BLaER1 treated with 17β-estradiol and CSF1 and Interleukin-3, amounts not matched to agents 10 nM and 100 nM (cell line): Measurements from ENCODE around the gene FBXO41.

Experiments
- H3K27ac ChIP-seq, 11 experiments: shearing (Covaris generic); formaldehyde crosslinking; 2 replicates each; pipeline ENCODE4 v1.8.1; 2022
- H3K27me3 ChIP-seq, 11 experiments: shearing (Covaris generic); formaldehyde crosslinking; 2 replicates each; pipeline ENCODE4 v1.8.1; 2022
- H3K36me3 ChIP-seq, 11 experiments: shearing (Covaris generic); formaldehyde crosslinking; 2 replicates each; pipeline ENCODE4 v1.8.1; 2022
- H3K4me1 ChIP-seq, 10 experiments: shearing (Covaris generic); formaldehyde crosslinking; 2 replicates each; pipeline ENCODE4 v1.8.1; 2022
- H3K4me2 ChIP-seq, 11 experiments: shearing (Covaris generic); formaldehyde crosslinking; 2 replicates each; pipeline ENCODE4 v1.8.1; 2022
- H3K4me3 ChIP-seq, 10 experiments: shearing (Covaris generic); formaldehyde crosslinking; 2 replicates each; pipeline ENCODE4 v1.8.1; 2022
- H3K9ac ChIP-seq, 11 experiments: shearing (Covaris generic); formaldehyde crosslinking; 2 replicates each; pipeline ENCODE4 v1.8.1; 2022
- H3K9me3 ChIP-seq, 11 experiments: shearing (Covaris generic); formaldehyde crosslinking; replicated peaks in 1 of 11; 2 replicates each; pipeline ENCODE4 v1.8.1; 2022
- H4K20me1 ChIP-seq, 11 experiments: shearing (Covaris generic); formaldehyde crosslinking; 2 replicates each; pipeline ENCODE4 v1.8.1; 2022
- Cebpa-rat ChIP-seq, 11 experiments: shearing (Covaris generic); IDR thresholded peaks; 2 replicates each; pipeline ENCODE4 v1.8.1; 2022

Gene FBXO41

GRCh38 chr2:73246850-73247249, 37.4 kb downstream of the FBXO41 start:
- TF ChIP-seq Cebpa-rat (IDR thresholded peaks at IDR 0.05): no peak
- Histone ChIP-seq H3K27me3 (no peaks in the 10 kb centered on the region), H3K9me3 (no peaks in the 10 kb centered on the region), H3K4me2 (no peak overlapping the region), H3K4me3 (no peak overlapping the region), H3K4me1 (0 out of 20 replicates have a peak, but pooled peaks cover 0 to 5% (median 0%) of the 10 kb centered on the region in 10 experiments), H3K9ac (no peak overlapping the region), H3K27ac (no peak overlapping the region), H4K20me1 (peaks cover 57 to 100% (median 99%) of the 10 kb centered on the region in 11 experiments; a peak in 21 of 22 replicates), H3K36me3 (peaks cover 93 to 100% (median 100%) of the 10 kb centered on the region in 11 experiments)

DNA sequence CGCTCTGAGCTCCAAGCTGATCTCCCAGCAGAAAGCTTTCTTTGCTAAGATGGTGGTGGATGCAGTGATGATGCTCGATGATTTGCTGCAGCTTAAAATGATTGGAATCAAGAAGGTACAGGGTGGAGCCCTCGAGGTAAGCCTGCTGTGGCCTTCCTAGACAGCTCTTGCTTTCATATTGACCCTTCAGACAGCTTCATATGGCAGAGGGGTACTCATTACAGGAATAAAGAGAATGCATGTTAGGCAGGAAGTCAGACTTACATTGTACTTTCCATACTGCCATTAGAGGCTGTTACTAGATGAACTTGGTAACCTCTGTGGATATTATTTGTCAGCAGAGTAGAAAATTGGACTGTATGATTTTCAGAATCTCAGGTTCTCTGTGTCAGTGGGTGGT, 39.7 kb downstream of the FBXO41 start:
- TF ChIP-seq Cebpa-rat (IDR thresholded peaks at IDR 0.05): no peak
- Histone ChIP-seq H3K27me3 (no peaks in the 10 kb centered on the region), H3K4me3 (no peak overlapping the region), H3K4me2 (no peak overlapping the region), H3K36me3 (peaks cover 99 to 100% (median 100%) of the 10 kb centered on the region in 11 experiments), H3K27ac (no peak overlapping the region), H3K9me3 (no peaks in the 10 kb centered on the region), H3K9ac (0 out of 22 replicates have a peak overlapping the region, but pooled peaks of 1 of the 11 experiments have one; percentile 14), H3K4me1 (peaks cover 0 to 8% (median 0%) of the 10 kb centered on the region in 10 experiments; a peak in 1 of 20 replicates), H4K20me1 (peaks cover 72 to 100% (median 100%) of the 10 kb centered on the region in 11 experiments)

- TF ChIP-seq Cebpa-rat (IDR thresholded peaks at IDR 0.05): no peak
- Histone ChIP-seq H3K4me1 (peaks cover 0 to 14% (median 0%) of the 10 kb centered on the region in 10 experiments; a peak in 1 of 20 replicates), H3K27me3 (no peaks in the 10 kb centered on the region), H3K9me3 (no peaks in the 10 kb centered on the region), H4K20me1 (peaks cover 78 to 100% (median 100%) of the 10 kb centered on the region in 11 experiments), H3K4me2 (no peak overlapping the region), H3K27ac (no peak overlapping the region), H3K4me3 (no peak overlapping the region), H3K9ac (0 out of 22 replicates have a peak overlapping the region, but pooled peaks of 1 of the 11 experiments have one; percentile 14), H3K36me3 (peaks cover 99 to 100% (median 100%) of the 10 kb centered on the region in 11 experiments)
These were observed 40.3 kb downstream of the FBXO41 start for GRCh38 chr2:73243884-73244570.

GRCh38 chr2:73239776-73240175, 44.5 kb downstream of the FBXO41 start:
- H3K9ac ChIP-seq: peak overlapping the region in 2 of 11 experiments; percentile 15 to 42; a peak in 2 of 22 replicates
- peaks cover 96 to 100% (median 100%) of the 10 kb centered on the region in 11 experiments for H4K20me1 ChIP-seq
- H3K27me3 ChIP-seq: no peaks in the 10 kb centered on the region
- TF ChIP-seq Cebpa-rat (IDR thresholded peaks at IDR 0.05): no peak
- no peaks in the 10 kb centered on the region for H3K9me3 ChIP-seq
- H3K4me1 ChIP-seq: peaks cover 26 to 45% (median 33%) of the 10 kb centered on the region in 10 experiments
- H3K4me3 ChIP-seq: no peak overlapping the region
- no peak overlapping the region for H3K4me2 ChIP-seq
- peaks cover 70 to 95% (median 93%) of the 10 kb centered on the region in 11 experiments for H3K36me3 ChIP-seq
- no peak overlapping the region for H3K27ac ChIP-seq

DNA sequence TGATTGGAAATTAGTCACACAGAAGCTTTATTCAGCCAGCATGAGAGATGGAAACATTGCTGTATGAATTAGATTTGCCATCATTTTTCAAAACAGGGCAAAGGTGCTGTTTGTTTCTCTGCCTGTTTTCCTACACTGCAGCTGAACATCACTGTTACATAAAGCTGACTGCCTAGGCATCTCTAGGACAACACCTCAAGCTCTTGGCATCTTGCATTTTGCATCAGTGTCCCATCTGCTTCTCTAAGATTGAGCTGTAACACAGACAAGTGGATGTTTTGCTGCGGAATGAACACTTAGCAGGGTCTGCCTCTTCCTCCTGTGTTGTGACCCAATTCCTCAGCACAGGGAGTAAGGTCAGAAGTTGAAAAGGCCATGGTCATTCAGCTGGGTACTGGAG, 45.3 kb downstream of the FBXO41 start:
- Histone ChIP-seq H3K9ac (peak overlapping the region in 6 of 11 experiments; percentile 8 to 51 (median 19); a peak in 5 of 22 replicates), H4K20me1 (peaks cover 89 to 97% (median 94%) of the 10 kb centered on the region in 11 experiments), H3K27ac (no peak overlapping the region)

DNA sequence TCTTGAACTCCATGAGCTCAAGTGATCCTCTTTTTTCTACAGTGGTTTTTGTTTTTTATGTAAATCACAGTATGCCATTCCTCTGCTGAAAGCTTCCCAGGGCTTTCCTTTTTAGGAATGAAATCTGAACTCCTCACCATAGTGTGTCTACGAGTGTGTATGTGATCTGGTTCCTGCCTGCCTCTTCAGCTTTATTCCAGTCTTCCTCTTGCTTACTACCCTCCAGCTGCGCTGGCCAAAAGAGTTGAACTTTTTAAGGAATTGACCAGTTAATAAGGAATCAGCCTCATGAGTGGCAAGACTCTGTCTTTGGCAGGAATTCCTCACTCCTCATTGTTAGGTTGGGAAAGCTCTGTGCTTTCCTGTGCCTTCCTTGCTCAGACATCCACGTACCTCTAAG, 46.1 kb downstream of the FBXO41 start:
- Histone ChIP-seq H3K27ac (no peak overlapping the region), H3K4me2 (peak overlapping the region in 2 of 11 experiments; percentile 2 to 91; a peak in 1 of 22 replicates), H3K9me3 (no peaks in the 10 kb centered on the region), H3K27me3 (no peaks in the 10 kb centered on the region), H3K4me3 (no peak overlapping the region), H3K36me3 (peaks cover 53 to 79% (median 76%) of the 10 kb centered on the region in 11 experiments), H3K9ac (peak overlapping the region in 7 of 11 experiments; percentile 8 to 51 (median 21); a peak in 6 of 22 replicates), H3K4me1 (peaks cover 26 to 45% (median 34%) of the 10 kb centered on the region in 10 experiments), H4K20me1 (peaks cover 81 to 89% (median 86%) of the 10 kb centered on the region in 11 experiments)
- no peak for TF ChIP-seq Cebpa-rat (IDR thresholded peaks at IDR 0.05)

More for the DNA sequence above, 45.3 kb downstream of the FBXO41 start:
- Histone ChIP-seq H3K9me3 (no peaks in the 10 kb centered on the region), H3K36me3 (peaks cover 62 to 87% (median 85%) of the 10 kb centered on the region in 11 experiments), H3K4me3 (no peak overlapping the region), H3K4me1 (peaks cover 26 to 45% (median 33%) of the 10 kb centered on the region in 10 experiments), H3K27me3 (no peaks in the 10 kb centered on the region), H3K4me2 (0 out of 22 replicates have a peak overlapping the region, but pooled peaks of 1 of the 11 experiments have one; percentile 7)
- TF ChIP-seq Cebpa-rat (IDR thresholded peaks at IDR 0.05): no peak

- Histone ChIP-seq H3K4me3 (no peak overlapping the region), H3K4me2 (peak overlapping the region; percentile 14 to 99 (median 96); a peak in 19 of 22 replicates), H3K9ac (peak overlapping the region in 7 of 11 experiments; percentile 1 to 51 (median 25); a peak in 3 of 22 replicates), H4K20me1 (peaks cover 72 to 79% (median 76%) of the 10 kb centered on the region in 11 experiments), H3K27ac (no peak overlapping the region), H3K4me1 (peaks cover 32 to 50% (median 39%) of the 10 kb centered on the region in 10 experiments), H3K36me3 (peaks cover 44 to 69% (median 67%) of the 10 kb centered on the region in 11 experiments), H3K9me3 (no peaks in the 10 kb centered on the region), H3K27me3 (no peaks in the 10 kb centered on the region)
- no peak for TF ChIP-seq Cebpa-rat (IDR thresholded peaks at IDR 0.05)
These were observed 47.1 kb downstream of the FBXO41 start for GRCh38 chr2:73237168-73237567.

GRCh38 chr2:73235315-73236028, 48.8 kb downstream of the FBXO41 start:
- H3K9me3 ChIP-seq: no peaks in the 10 kb centered on the region
- H3K4me3 ChIP-seq: peak overlapping the region; percentile 79 to 100 (median 91)
- H3K36me3 ChIP-seq: peaks cover 27 to 52% (median 50%) of the 10 kb centered on the region in 11 experiments
- peaks cover 33 to 51% (median 40%) of the 10 kb centered on the region in 10 experiments for H3K4me1 ChIP-seq
- peaks cover 57 to 62% (median 59%) of the 10 kb centered on the region in 11 experiments for H4K20me1 ChIP-seq
- H3K9ac ChIP-seq: peak overlapping the region; percentile 94 to 99 (median 97)
- no peak for TF ChIP-seq Cebpa-rat (IDR thresholded peaks at IDR 0.05)
- peak overlapping the region; percentile 91 to 99 (median 96) for H3K4me2 ChIP-seq
- H3K27me3 ChIP-seq: no peaks in the 10 kb centered on the region
- H3K27ac ChIP-seq: peak overlapping the region in 10 of 11 experiments; percentile 95 to 99 (median 97); a peak in 20 of 22 replicates
